ACC112 (cell line): ENCODE measurements around the gene GMFB.

Experiments used
- H2AFZ ChIP-seq: fragments of 200-600 bp; sonication (generic); one replicate; pipeline ENCODE4 v1.6.0; 2017; ENCODE audit warnings: antibody characterized with exemption, low read length; ENCODE audit not compliant: unreplicated experiment
- H3K27ac ChIP-seq: fragments of 200-600 bp; sonication (generic); 2 replicates; pipeline ENCODE4 v1.5.1; 2014; ENCODE audit warnings: low read depth, mild to moderate bottlenecking, antibody characterized with exemption, low read length, moderate library complexity
- H3K27me3 ChIP-seq: fragments of 200-600 bp; sonication (generic); 2 replicates; pipeline ENCODE4 v1.6.1; 2014; ENCODE audit warnings: mild to moderate bottlenecking, antibody characterized with exemption, low read length, moderate library complexity, mixed read lengths; ENCODE audit not compliant: insufficient read depth
- H3K36me3 ChIP-seq: fragments of 200-600 bp; sonication (generic); 2 replicates; pipeline ENCODE4 v1.6.1; 2016; ENCODE audit warnings: mild to moderate bottlenecking, antibody characterized with exemption, low read length, moderate library complexity, mixed read lengths; ENCODE audit not compliant: insufficient read depth
- H3K4me1 ChIP-seq: fragments of 200-600 bp; sonication (generic); one replicate; pipeline ENCODE4 v1.6.1; 2016; ENCODE audit warnings: low read length, mixed read lengths; ENCODE audit not compliant: insufficient read depth, unreplicated experiment, control insufficient read depth
- H3K4me3 ChIP-seq: fragments of 200-600 bp; sonication (generic); 2 replicates; pipeline ENCODE4 v1.5.1; 2014; ENCODE audit warnings: mild to moderate bottlenecking, low read depth, low read length
- H3K79me2 ChIP-seq: fragments of 200-600 bp; sonication (generic); one replicate; pipeline ENCODE4 v1.6.0; 2016; ENCODE audit warnings: low read length; ENCODE audit not compliant: control insufficient read depth, unreplicated experiment, insufficient read depth

GMFB gene

DNA sequence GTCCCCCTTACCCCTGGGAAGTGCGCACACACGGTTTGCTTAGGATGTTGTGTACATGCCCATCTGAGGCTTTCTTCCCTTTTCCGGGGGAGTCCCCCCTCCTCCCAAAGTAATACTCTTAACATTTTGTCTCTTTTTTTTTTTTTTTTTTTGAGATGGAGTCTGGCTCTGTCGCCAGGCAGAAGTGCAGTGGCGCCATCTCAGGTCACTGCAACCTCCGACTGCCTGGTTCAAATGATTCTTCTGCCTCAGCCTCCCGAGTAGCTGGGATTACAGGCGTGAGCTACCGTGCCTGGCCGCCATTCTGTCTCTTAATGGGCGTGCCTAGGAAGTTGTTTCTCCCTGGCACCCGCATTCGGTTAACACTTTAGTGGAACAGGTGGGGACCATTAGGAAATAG is 4.5 kb upstream of the GMFB start:
- Histone ChIP-seq H3K36me3 (no peaks in the 10 kb centered on the region), H3K27me3 (no peaks in the 10 kb centered on the region), H2AFZ (no peak overlapping the region), H3K4me1 (peaks cover 6% of the 10 kb centered on the region), H3K79me2 (peaks cover 7% of the 10 kb centered on the region), H3K27ac (no peak overlapping the region), H3K4me3 (no peak overlapping the region)

DNA sequence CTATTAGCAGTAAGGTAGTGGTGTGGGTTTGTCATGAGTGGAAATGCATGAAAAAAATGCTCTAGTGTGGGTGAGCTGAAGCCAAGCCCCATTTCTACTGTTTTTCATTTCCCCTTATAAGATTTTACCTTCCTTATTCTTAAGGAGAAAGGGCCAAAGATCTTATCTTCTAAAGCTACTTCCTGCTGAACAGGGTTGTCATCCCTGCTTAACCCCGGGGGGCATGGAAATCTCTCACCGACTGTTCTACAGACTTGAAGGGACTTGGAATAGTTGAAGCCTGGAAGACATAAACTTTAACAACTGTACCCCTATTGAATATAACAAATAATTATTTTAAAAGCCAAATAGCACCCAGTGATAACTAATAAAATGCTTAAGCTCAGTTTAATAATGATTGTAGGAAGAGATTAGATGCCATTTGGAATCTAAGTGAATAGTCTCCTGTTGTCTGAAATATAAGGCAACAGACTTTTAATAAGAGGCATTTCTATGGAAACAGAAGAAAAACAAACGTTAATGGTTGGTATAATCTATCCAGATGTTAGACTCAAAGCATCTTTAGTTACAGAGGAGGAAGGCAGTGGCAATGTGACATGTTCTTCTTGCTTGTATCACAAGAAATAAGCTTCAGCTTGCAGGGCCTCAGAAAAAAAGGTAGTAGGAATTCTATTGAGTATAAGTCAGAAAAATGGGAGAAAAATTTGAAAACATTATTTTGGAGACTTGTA is 1.8 kb upstream of the GMFB start:
- H3K36me3 ChIP-seq = no peaks in the 10 kb centered on the region
- H2AFZ ChIP-seq = no peak overlapping the region
- H3K4me3 ChIP-seq = no peak overlapping the region
- H3K79me2 ChIP-seq = peaks cover 32% of the 10 kb centered on the region
- H3K27ac ChIP-seq = no peak overlapping the region
- peaks cover 15% of the 10 kb centered on the region for H3K4me1 ChIP-seq
- H3K27me3 ChIP-seq = no peaks in the 10 kb centered on the region

DNA sequence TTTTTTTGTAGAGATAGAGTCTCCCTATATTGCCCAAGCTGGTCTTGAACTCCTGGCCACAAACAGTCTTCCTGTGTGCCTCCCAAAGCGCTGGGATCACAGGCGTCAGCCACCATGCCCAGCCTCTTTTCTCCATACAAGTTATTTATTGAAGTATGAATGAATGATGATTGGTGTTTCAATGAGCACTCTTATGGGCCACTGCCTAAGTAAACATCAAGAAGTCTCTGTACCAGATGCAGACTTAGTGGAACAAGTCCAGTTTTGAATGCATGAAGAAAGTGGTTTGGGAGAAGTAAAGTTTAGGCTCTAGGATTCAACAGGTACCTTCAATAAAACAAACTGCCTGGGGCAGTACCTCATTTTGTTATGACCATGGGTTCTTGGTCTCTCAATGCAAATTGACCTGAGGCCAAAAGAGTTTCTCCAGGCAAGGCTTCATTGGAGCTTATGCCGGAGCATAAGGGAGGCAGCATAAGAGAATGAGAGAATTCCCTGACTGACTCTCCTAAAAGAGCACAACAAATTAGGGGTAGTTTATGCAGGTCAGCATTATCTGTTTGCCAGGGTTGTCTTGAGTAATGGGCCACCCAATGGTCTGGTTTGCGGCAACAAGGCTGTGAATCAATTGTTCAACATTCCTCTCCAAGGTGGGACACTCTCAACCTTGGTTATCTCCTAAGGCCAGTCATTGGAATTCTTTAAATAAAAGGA is 1.1 kb upstream of the GMFB start:
- Histone ChIP-seq H3K27ac (peak overlapping the region; percentile 91), H3K4me3 (peak overlapping the region; percentile 93), H2AFZ (peak overlapping the region; percentile 89), H3K79me2 (peaks cover 39% of the 10 kb centered on the region), H3K36me3 (no peaks in the 10 kb centered on the region), H3K4me1 (peaks cover 22% of the 10 kb centered on the region), H3K27me3 (no peaks in the 10 kb centered on the region)

DNA sequence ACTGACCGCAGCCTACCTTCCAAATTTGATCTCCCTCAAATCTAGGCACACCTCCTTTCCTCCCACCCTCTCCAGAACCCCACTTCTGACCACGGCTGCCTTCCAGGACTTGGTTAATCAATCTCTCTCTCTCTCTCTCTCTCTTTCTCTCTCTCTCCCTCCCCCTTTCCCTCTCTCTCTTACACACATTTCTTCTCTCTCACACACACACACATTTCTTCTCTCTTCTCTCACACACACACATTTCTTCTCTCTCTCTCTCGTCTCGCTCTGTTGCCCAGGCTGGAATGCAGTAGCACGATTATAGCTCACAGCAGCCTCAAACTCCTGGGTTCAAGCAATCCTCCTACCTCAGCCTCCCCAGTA is 521 bp upstream of the GMFB start:
- peak overlapping the region; percentile 93 for H3K4me3 ChIP-seq
- no peaks in the 10 kb centered on the region for H3K36me3 ChIP-seq
- peaks cover 28% of the 10 kb centered on the region for H3K4me1 ChIP-seq
- peak overlapping the region; percentile 91 for H3K27ac ChIP-seq
- H2AFZ ChIP-seq = peak overlapping the region; percentile 89
- H3K79me2 ChIP-seq = peaks cover 45% of the 10 kb centered on the region
- H3K27me3 ChIP-seq = no peaks in the 10 kb centered on the region

DNA sequence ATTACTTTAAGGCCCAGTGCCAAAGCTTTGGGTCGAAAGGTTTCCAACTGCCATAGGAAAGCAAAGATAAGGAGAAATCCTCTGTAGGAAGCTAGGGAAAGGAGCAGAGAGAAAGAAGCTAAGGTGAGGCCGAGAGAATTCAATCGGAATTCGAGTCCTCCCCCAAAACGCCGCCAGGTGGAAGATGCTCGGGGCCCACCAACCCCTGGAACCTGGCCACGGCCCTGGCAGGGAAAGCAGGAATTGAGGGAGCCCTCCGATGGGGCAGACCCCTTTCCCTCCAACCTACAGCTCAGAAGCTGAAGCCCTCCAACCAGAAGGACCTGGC is 498 bp downstream of the GMFB start:
- H3K36me3 ChIP-seq = peaks cover 5% of the 10 kb centered on the region; the same call in 1 of the 2 replicates
- H2AFZ ChIP-seq = peak overlapping the region; percentile 34
- peak overlapping the region; percentile 91 for H3K27ac ChIP-seq
- no peaks in the 10 kb centered on the region for H3K27me3 ChIP-seq
- H3K4me3 ChIP-seq = peak overlapping the region; percentile 93
- H3K4me1 ChIP-seq = peaks cover 34% of the 10 kb centered on the region
- H3K79me2 ChIP-seq = peaks cover 54% of the 10 kb centered on the region

DNA sequence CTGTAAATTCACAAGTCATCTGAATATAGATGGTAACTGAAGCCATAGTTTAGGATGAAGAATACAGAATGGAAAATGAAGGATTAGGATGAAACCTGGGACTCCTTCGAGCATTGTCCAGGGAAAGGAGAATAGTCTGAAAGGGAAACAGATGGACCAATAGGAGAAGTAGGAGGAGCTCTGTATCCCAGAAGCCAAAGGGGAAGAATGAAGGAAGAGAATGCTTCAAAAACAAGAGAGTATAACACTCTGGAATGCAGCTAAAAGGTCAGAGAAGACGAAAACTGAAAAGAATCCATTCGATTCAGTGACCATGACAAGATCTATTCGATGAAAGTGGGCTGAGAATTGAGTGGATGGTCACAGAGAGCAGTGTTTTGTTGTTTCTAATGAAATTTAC is 1.0 kb downstream of the GMFB start:
- peak overlapping the region; percentile 91 for H3K27ac ChIP-seq
- H3K36me3 ChIP-seq = peaks cover 10% of the 10 kb centered on the region; the same call in 1 of the 2 replicates
- peak overlapping the region; percentile 34 for H2AFZ ChIP-seq
- peaks cover 34% of the 10 kb centered on the region for H3K4me1 ChIP-seq
- H3K27me3 ChIP-seq = no peaks in the 10 kb centered on the region
- peak overlapping the region; percentile 93 for H3K4me3 ChIP-seq
- peaks cover 59% of the 10 kb centered on the region for H3K79me2 ChIP-seq

DNA sequence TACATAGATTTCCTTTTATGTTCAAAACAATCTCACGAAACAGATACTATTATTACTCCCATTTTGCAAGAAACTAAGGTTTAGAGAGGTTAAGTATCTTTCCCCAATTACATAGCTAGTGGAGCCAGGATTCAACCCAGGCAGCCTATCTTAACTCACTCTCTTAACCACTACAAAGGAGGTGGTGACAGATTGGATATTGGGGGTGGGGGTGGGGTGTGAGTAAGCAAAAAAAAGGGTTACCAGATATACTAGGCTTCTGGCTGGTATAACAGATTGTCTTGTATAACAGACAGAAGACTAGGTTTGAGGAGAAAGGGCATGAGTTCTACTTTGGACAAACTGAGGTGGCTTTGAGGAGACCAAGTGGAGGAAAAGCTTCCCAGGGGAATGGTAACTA is 2.1 kb downstream of the GMFB start:
- H3K36me3 ChIP-seq = peaks cover 18% of the 10 kb centered on the region; the same call in 1 of the 2 replicates
- no peak overlapping the region for H2AFZ ChIP-seq
- H3K4me3 ChIP-seq = peak overlapping the region; percentile 26
- H3K79me2 ChIP-seq = peaks cover 67% of the 10 kb centered on the region
- peaks cover 42% of the 10 kb centered on the region for H3K4me1 ChIP-seq
- no peaks in the 10 kb centered on the region for H3K27me3 ChIP-seq
- H3K27ac ChIP-seq = no peak overlapping the region

DNA sequence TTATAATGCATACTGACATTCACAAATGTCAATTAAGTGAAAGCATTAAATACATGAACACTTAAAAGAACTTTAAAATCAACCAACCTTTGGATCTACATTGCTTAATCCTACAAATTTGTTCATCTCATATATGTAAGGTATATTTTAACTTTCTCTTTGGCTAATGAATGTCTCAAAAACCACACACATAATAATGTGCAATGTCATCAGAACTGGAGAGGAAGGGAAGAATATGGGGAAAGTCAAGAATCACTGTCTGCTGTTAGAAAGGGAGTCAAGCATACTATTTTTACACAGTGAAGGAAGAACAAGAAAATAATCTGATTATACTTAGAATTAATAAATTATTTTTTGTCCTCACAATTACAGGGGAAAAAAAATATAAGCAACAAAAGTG is 4.9 kb downstream of the GMFB start:
- Histone ChIP-seq H3K27ac (no peak overlapping the region), H3K4me3 (no peak overlapping the region), H3K4me1 (peaks cover 40% of the 10 kb centered on the region), H3K36me3 (peaks cover 23% of the 10 kb centered on the region), H3K79me2 (peaks cover 64% of the 10 kb centered on the region), H3K27me3 (no peaks in the 10 kb centered on the region), H2AFZ (no peak overlapping the region)

DNA sequence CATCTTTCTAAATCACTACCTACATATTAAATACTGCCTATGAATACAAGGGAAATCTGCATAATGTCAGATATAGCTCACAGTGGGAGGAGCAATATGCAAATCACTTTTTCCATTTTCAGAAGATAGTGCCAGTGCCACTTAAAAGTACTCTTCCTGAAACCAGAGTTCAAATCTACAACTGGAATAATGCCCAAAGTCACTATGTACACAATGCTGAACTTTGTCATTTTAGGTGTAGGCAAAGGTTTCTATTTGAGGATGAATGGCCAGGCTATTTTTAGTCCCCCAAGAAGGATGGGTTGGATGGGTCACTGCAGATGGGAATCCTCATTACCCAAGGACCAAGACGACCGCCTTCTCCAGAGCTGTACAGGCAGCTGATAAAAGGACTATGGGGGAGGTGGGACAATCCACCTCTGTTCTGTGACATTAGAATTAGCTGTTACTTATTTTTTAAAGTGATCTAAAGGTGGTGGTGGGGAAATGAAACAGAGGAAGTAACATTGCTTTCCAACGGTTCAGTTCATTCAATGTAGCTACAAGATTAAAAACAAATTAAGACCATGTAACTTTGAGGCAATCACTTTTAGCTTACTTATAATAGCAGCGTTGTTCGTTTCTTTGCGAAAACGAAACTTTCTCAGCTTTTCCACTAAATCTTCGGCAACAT is 5.6 kb downstream of the GMFB start:
- Histone ChIP-seq H3K4me1 (peaks cover 40% of the 10 kb centered on the region), H3K36me3 (peaks cover 28% of the 10 kb centered on the region)

DNA sequence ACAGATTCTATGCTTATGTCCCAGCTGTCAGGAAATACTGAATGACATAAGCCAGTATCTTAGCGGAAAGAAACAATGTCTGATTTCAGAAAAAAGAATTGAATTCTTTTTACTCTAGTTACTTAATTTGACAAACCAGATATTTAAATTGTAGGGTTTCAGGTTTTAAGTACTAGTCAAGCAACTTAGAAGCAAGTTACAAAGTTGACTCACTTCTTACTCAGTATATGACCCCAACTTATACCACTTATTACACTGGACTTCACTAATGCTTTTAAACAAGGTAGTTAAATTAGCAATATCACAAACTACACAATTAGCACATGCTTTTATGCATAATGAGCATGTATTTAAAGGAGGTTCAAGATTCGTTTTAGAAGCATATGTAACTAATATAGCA is 7.1 kb downstream of the GMFB start:
- no peak overlapping the region for H3K27ac ChIP-seq
- H3K4me1 ChIP-seq = peaks cover 34% of the 10 kb centered on the region
- H2AFZ ChIP-seq = no peak overlapping the region
- no peak overlapping the region for H3K4me3 ChIP-seq
- H3K27me3 ChIP-seq = no peaks in the 10 kb centered on the region
- peaks cover 46% of the 10 kb centered on the region for H3K79me2 ChIP-seq
- H3K36me3 ChIP-seq = peaks cover 36% of the 10 kb centered on the region

More for the DNA sequence above, 5.6 kb downstream of the GMFB start:
- no peak overlapping the region for H3K27ac ChIP-seq
- no peaks in the 10 kb centered on the region for H3K27me3 ChIP-seq
- H2AFZ ChIP-seq = no peak overlapping the region
- H3K4me3 ChIP-seq = no peak overlapping the region
- H3K79me2 ChIP-seq = peaks cover 60% of the 10 kb centered on the region
